NOMO-1 treated with dmso at 0.1 percent for 144 hours (cell line): ENCODE data around the gene SOCS6.
"Not testable (repeated sequence)": the region's sequence is repeated elsewhere in the genome, so short reads cannot be mapped to it uniquely, and the experiment has no call there.

Source experiments
- DNase-seq: peaks from one replicate; lab custom pipeline; 2025; ENCODE audit not compliant: unreplicated experiment; lab: John Stamatoyannopoulos, UW

The SOCS6 gene

GRCh38 chr18:70354771-70355170 is 65.9 kb downstream of the SOCS6 start:
- no peak for DNase-seq

GRCh38 chr18:70355620-70356385 is 67.0 kb downstream of the SOCS6 start:
- DNase-seq, result no peak

GRCh38 chr18:70358105-70358406 is 69.2 kb downstream of the SOCS6 start:
- DNase-seq, result not testable (repeated sequence)

- no peak for DNase-seq
Observed at GRCh38 chr18:70359071-70359470, 70.2 kb downstream of the SOCS6 start.

- DNase-seq, result no peak
Observed at GRCh38 chr18:70362258-70362657, 73.4 kb downstream of the SOCS6 start.

- DNase-seq, result no peak
Observed at GRCh38 chr18:70363861-70364260, 75.0 kb downstream of the SOCS6 start.

GRCh38 chr18:70365361-70365760 is 76.5 kb downstream of the SOCS6 start:
- DNase-seq, result no peak

GRCh38 chr18:70366174-70366573 is 77.3 kb downstream of the SOCS6 start:
- DNase-seq, result no peak

- no peak for DNase-seq
Observed at GRCh38 chr18:70366670-70367069, 77.8 kb downstream of the SOCS6 start.

GRCh38 chr18:70367344-70367743 is 78.5 kb downstream of the SOCS6 start:
- not testable (repeated sequence) for DNase-seq

- no peak for DNase-seq
Observed at GRCh38 chr18:70368903-70369302, 80.1 kb downstream of the SOCS6 start.

GRCh38 chr18:70370762-70371733 is 82.2 kb downstream of the SOCS6 start:
- no peak for DNase-seq

GRCh38 chr18:70371908-70372307 is 83.1 kb downstream of the SOCS6 start:
- DNase-seq, result no peak

- DNase-seq, result no peak
Observed at GRCh38 chr18:70372450-70373041, 83.7 kb downstream of the SOCS6 start.

- peak; percentile 3 for DNase-seq
Observed at GRCh38 chr18:70373042-70373519, 84.2 kb downstream of the SOCS6 start.

- DNase-seq, result no peak
Observed at GRCh38 chr18:70374154-70374553, 85.3 kb downstream of the SOCS6 start.

GRCh38 chr18:70376137-70376913 is 87.5 kb downstream of the SOCS6 start:
- no peak for DNase-seq

- no peak for DNase-seq
Observed at GRCh38 chr18:70376914-70377258, 88.0 kb downstream of the SOCS6 start.

GRCh38 chr18:70377317-70377799 is 88.5 kb downstream of the SOCS6 start:
- DNase-seq, result no peak

GRCh38 chr18:70377857-70378701 is 89.2 kb downstream of the SOCS6 start:
- DNase-seq, result no peak
